Islet precursor cell (in vitro differentiated cells): ENCODE results near the gene FGB.

Experiments
- DNase-seq: peaks from one replicate; pipeline ENCODE4 v3.0.0-alpha.2; 2018

The FGB gene

DNA sequence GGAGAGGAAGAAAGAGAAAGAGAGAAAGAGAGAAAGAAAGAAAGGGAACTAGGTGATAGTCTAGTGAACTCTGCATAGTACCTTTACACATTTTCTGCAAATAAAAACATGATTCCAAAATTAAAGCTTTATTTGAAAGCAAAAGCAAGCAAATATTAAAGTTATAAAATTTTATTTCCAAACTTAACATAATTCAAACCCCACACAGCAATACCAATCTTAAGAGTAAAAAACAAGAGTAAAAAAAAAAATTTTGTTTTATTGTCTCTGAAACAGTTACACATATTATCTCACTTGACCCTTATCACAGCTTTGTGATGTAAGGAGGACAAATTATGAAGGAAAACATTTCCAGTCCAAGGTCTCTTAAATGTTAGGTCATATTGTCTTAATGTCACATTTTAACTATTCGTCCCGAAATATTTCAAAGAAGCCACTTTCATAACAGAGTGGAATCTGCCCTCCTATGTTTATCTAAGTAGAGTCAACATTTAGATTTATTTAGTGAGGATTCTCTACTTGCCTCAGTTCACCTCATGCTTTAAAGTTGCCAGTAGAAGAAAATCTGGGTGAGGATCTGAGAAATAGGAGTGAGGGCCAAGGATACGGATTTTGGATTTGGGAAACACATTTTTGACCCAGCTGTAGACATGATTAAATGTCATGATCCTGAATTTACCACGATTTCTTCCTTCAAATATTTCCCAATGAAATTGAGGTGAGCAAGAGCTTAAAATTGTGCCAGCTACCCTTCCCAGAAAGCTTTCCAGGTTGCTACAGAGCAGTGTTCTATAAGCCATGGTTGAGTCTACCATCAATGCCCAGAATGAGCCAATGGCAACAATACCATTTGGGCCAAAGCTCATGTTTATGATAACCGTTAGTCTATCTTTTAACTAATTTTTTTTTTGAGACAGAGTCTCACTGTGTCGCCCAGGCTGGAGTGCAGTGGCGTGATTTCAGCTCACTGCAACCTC lies 35.3 kb downstream of the FGB start:
- DNase-seq: no peak

DNA sequence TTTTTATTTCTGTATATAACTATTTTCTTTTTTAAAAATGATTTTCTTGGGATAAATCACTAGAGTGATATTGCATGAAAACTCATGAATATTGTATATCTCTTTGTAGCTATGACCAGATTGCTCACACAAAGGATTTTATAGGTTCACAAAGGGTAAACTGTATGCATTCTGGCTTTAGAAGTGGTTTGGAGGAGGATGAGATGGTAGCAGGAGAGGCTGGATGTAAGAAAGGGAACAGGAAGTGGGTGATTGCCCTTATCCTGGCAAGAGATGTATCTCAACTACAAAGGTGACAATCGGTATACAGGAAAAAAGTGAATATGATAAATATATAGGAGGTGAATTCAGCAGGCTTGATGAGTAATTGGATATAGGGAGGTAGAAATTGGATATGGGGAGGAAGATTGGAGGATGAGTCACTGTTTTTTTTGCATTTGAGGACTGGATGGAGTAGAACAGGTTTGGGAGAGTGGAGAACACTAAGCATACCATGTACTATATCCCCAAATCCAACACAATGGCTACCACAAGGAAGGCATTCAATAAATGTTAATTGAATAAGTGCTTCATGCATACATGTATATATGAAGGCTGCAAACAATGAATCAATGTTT lies 39.7 kb downstream of the FGB start:
- no peak for DNase-seq

DNA sequence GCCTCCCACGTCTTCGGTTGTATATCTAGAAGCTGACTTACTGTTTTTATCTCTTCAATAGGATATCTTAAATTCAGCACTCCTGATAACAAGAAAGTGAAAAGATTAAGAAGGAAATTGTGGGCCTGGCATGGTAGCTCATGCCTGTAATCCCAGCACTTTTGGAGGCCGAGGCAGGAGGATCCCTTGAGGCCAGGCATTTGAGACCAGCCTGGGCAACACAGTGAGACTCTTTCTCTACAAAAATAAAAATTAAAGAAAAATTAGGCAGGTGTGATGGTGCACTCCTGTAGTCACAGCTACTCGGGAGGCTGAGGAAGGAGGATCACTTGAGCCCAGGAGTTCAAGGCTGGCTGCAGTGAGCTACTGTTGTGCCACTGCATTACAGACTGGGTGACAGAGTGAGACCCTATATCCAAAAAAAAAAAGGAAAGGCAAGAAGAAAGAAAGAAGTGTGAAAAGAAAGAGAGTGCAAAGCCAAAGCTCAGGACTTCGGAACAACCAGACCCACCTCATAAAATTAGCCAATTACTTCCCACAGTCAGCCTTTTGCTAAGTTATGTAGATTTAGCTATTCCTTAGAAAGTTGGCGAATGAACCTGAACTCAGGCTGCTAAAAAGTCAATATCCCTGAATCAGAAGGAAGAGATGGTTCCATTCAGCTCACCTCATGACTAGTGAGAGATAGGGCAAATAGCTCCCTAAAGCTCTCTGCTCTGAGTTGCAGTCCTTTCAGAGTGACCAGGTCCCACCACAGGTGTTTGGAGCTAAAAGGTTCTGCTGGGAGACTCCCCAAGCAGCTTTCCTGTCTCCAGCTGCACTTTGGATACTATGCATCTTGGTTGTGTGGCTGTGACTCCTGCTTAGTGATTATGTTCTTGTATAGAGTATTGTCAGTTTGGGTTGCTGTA lies 40.5 kb downstream of the FGB start:
- no peak for DNase-seq

GRCh38 chr4:154604696-154605200 lies 41.9 kb downstream of the FGB start:
- DNase-seq: no peak

DNA sequence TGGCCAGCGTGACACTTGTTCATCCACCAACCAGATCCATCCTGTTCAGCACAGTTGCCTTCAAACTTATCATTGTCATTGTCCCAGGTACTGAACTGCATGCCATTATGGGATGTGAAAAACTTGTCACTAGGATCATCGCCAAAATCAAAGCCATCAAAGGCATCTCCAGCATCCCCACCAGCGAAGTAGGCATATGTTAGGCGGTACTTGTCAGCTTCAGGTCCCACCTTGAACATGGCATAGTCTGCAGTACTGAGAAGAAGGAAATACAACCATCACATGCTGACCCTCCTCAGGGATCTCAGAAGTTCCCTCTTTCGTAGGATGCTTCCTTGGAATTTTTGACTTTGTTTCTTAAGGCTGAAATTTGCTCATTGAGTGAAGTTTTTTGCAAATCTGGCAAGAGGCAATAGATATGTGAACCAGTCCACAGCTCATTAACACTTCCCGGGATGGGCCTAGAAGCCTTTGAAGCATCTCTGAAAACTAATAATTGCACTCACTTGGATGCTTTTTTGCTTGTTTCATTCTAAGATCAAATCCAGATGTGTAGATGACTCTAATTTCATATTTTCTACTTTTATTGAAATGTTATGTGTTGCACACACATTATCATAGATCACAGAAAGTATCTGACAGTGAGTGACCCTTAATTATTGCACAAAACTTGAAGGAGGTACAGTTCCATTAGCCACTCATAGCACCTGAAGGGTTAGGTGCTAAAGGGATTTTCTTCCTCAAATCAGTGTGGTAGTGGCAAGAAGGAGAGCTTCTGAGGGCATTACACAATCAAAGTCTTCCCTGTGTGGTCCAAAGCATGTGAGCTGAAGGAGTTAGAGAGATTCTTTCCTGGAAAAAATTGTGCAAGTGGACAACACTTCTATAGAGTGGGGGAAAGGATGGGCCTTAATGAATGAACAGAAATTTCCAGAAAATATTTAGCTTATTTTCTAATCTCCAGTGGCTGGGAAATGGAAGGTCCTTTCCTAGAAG lies 44.2 kb downstream of the FGB start:
- no peak for DNase-seq

- DNase-seq: no peak
Observed at GRCh38 chr4:154608361-154609252, 45.8 kb downstream of the FGB start.

DNA sequence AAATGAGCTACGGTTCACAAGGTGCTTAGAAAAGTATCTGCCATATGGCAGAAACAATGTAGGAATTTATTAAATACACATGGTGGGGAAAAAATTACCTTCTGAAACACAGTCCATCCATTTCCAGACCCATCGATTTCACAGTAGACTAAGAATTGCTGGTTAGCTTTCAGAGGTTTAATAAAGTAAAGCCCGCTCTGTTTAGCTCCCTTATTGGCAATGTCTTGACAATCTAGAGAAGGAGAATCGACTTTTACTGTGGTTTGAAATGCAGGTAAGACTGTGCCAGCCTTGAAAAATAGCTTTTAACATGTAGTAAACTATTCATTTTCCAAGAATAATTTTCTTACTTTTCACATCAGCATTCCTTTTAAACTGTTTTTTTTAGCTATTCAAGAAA lies 46.7 kb downstream of the FGB start:
- no peak for DNase-seq

DNA sequence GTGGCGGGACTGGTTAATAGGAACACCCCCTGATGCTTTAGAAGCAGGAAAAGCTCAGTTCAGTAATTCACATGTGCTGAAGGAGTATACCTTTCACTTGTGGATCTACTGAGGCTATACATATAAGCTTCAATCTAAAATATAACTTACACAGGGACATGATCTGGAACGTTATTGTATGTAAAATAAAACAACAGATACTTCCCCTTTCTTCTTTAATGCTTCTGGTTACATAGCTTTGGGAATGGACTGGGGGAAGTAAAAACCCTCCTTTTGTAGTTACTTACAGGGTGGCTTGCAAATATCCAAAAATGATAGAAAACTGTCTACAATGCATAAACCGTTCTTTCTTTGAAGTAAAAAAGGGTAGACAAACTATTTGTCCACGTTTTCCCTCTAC lies 47.8 kb downstream of the FGB start:
- DNase-seq: no peak

- no peak for DNase-seq
Observed at GRCh38 chr4:154611833-154612232, 49.0 kb downstream of the FGB start.

DNA sequence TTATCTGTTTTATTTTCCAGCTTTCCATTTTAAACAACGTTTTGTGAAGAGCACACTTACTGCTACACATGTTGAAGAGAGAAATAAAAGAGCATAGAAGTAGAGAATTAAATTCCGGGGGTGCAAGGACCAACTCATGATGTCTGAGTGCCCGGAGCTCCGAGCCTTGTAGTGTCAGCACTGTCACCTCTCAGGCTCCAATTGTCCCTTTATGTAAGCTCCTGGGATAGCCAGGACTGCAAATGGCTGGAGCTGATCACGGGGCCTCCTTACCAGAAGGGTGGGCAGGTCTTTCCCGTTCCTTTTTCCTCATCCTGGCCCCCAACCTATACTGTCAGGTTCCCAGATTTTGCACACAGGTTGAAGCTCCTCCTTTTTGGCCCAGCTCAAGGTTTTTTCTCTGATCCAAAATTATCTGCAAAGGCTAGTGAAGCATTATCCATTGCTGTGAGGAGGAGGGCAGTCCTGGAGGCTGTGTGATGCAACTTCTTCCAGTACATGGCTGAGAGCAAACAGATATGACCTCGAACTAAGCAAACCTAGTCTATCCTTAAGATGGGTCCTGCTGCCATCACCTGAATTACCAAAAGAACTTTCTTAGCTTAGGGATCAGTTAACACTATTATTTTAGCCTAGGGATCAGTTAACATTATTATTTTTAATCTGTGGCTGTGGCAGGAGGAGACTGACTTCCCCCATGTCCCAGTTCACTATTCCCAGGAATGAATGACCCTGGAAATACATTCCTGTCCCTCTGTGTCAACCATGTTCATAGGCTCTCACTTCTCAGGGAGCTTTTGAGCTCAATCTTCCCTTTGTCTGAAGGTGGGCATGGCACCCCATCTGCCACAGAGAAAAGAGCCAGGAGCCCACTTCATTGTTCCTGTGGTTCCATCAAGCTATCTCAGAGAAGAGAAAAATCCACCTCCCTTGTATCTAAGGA lies 49.9 kb downstream of the FGB start, which contains the start of gene FGG:
TSS of gene FGG (minus strand) at position 185 of the 943 bp plus-strand sequence. CDS start at position 138, 47 bp downstream.
- no peak for DNase-seq

DNA sequence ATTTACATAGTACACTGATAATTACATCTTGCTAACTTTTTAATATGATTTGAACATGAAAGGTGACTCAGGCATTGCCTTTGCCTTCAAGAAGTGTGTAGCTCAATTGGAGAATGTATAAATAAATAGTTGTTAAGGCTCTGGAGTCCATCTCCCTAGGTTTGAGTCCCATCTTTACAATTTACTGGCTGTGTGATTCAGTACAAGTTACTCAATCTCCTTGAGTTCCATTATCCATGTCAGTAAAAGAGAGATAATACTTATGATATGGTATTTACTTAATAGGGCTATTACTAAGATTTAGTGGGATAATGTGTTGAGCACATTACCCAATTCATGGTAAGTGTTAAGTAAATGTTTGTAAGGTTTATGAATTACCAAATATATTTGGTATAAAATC lies 51.5 kb downstream of the FGB start:
- no peak for DNase-seq

- DNase-seq: no peak
Observed at GRCh38 chr4:154615211-154615610, 52.4 kb downstream of the FGB start.

DNA sequence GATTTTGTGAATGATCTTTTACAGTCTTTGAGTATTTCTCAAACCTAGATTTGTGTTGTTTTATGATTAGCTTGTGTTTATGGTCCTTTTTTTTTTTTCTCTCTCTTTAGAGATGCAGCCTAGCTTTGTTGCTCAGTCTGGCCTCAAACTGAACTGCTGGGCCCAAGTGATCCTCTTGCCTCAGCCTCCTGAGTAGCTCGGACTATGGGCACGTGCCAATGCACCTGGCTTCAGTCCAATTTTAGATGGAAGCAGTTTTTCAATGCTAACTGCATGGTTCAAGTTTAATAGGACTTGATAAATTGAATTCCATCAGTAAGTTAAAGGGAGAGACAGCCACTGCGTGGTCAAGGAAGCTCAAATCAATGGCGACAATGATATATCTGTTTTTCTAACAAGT lies 53.5 kb downstream of the FGB start:
- no peak for DNase-seq

DNA sequence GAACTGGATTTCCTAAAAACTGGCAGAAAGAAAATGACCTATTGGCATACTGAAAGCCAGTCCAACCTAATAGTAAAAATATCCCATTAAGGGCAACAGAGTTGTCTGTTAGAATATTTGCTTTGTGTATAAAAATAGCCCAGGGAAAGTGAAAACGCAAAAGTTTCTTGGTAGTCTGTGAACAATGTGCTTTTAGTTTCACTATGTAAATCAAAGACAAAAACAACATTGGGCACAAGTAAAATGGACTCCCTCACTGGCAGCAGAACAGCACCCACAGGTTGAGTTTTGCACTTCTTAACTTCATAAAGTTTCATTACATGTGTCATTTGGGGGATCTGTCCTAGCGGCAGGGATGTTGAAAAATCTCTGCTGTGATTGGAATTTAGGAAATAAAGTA lies 53.9 kb downstream of the FGB start:
- no peak for DNase-seq

DNA sequence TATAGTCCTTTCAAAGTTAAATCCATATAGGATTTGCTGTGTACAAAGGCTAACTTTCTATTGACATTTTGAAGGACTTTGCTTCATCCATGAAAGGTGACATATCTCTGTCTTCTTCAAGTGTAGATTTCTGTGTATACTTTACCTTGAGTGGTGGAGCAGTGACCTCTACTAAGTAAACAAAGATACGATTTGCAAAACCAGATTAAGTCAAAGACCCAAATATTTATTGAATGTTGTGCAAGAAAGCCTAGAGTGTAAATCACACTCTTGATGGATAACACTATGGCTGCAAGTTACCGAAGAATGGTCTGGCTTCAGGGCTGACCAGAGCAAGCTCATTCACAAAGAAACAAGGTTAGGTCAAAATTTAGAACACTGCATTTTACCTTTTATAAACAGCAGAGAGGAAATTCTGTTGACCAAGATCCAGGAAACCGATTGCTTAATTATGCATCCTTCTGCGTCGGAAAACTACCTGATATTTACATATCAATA lies 55.1 kb downstream of the FGB start:
- DNase-seq: no peak

DNA sequence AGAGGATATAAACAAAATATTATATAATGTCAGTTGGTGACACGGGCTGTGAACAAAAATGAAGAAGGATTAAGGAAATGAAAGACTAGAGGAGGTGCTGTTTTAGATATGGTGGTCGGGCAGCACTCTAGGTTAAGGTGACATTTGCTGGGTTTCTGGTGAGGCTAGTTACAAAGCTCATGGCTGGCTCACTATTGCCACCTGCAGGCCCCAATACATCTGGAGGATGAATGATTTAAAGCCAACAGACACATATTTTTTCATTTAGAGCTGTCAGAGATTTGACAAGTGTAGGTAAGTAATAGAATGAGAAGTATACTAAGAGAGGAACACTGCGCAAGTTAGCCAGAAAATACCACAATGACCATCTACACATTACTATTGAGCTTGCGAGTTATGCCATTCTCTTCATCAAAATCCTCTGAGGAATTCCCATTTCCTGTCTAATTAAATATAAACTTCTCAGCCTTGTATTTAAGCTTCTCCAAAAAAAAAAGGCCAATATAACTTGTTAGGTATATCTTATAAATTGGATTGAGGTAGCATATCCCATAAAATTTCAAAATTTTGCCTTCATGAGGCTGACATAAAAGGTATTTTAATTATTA lies 56.0 kb downstream of the FGB start:
- DNase-seq: peak; percentile 75

DNA sequence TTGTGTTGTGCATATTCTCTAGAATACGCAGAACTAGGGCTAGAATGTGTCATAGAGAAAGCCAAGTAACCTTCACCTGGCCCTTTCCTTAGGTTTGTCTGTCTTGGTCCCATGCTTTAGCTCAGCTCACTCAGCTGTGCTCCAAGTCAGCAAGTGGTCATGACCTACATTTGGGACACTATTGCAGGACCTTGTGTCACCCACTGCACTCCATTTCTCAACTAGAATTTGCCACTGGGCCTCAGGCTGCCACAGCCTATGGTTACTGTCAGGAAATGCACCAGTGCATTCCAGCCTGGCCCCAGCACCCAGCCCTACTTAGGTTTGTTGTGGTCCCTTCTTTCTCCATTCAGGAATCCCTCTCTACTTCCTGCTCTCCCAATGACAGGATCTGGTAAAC lies 57.3 kb downstream of the FGB start:
- DNase-seq: no peak
